Hindlimb muscle (tissue), 1 donor: ENCODE results near the gene NPFFR1. TPM values are rescaled to one million over a fixed set of nuclear protein-coding genes. Genes with fewer than 3 reads are reported as not detected.

Experiments used
- DNase-seq: peaks from one replicate; pipeline ENCODE4 v3.0.0-alpha.2; 2013
- polyA plus RNA-seq: library from polyadenylated mRNA; unstranded; fragments of 120-200 nt; gene quantifications from one replicate; pipeline ENCODE4 v1.2.1, GENCODE V29; 2013; ENCODE audit not compliant: insufficient read length

NPFFR1 gene
- polyA plus RNA-seq = 0.09 TPM

GRCh38 chr10:70283445-70284399, at the start of gene NPFFR1:
Gene NPFFR1, minus strand, starts transcription at chr10:70284004. Its CDS starts 328 bp downstream, at chr10:70283676.
- no peak for DNase-seq

GRCh38 chr10:70333268-70333667, 49.5 kb upstream of the NPFFR1 start:
- DNase-seq = no peak

GRCh38 chr10:70331486-70332268, 47.9 kb upstream of the NPFFR1 start:
- DNase-seq = peak; percentile 49

- DNase-seq = no peak
These were observed 47.3 kb upstream of the NPFFR1 start for GRCh38 chr10:70331160-70331485.

GRCh38 chr10:70330671-70331070, 46.9 kb upstream of the NPFFR1 start:
- DNase-seq = no peak

GRCh38 chr10:70328967-70329366, 45.2 kb upstream of the NPFFR1 start:
- no peak for DNase-seq

- DNase-seq = no peak
These were observed 44.2 kb upstream of the NPFFR1 start for GRCh38 chr10:70328018-70328417.

GRCh38 chr10:70324951-70325781, 41.4 kb upstream of the NPFFR1 start:
- DNase-seq = no peak

GRCh38 chr10:70324339-70324861, 40.6 kb upstream of the NPFFR1 start:
- no peak for DNase-seq

- DNase-seq = no peak
These were observed 40.0 kb upstream of the NPFFR1 start for GRCh38 chr10:70323697-70324338.

- no peak for DNase-seq
These were observed 39.4 kb upstream of the NPFFR1 start for GRCh38 chr10:70323138-70323696.

- no peak for DNase-seq
These were observed 38.4 kb upstream of the NPFFR1 start for GRCh38 chr10:70321897-70322890.

GRCh38 chr10:70321233-70321632, 37.4 kb upstream of the NPFFR1 start:
- no peak for DNase-seq

- no peak for DNase-seq
These were observed 36.9 kb upstream of the NPFFR1 start for GRCh38 chr10:70320751-70321150.

- DNase-seq = no peak
These were observed 36.0 kb upstream of the NPFFR1 start for GRCh38 chr10:70319824-70320223.

GRCh38 chr10:70319183-70319582, 35.4 kb upstream of the NPFFR1 start:
- no peak for DNase-seq

GRCh38 chr10:70317943-70318318, 34.1 kb upstream of the NPFFR1 start:
- no peak for DNase-seq

- no peak for DNase-seq
These were observed 33.6 kb upstream of the NPFFR1 start for GRCh38 chr10:70317272-70317942.

- no peak for DNase-seq
These were observed 32.0 kb upstream of the NPFFR1 start for GRCh38 chr10:70315815-70316214.

GRCh38 chr10:70315276-70315675, 31.5 kb upstream of the NPFFR1 start:
- no peak for DNase-seq
